Kidney epithelial cell (primary cell): ENCODE measurements around the gene UNC45B. TPM values are rescaled to one million over a fixed set of nuclear protein-coding genes. Genes with fewer than 3 reads are reported as not detected.

ENCODE experiments used
- DNase-seq: peaks from one replicate; pipeline ENCODE4 v3.0.0-alpha.2; 2010; ENCODE audit warnings: low read depth
- H3K27me3 ChIP-seq: 2 replicates; pipeline ENCODE4 v1.6.0; 2011; ENCODE audit warnings: low read length; ENCODE audit not compliant: control insufficient read depth, insufficient read depth
- H3K36me3 ChIP-seq: 2 replicates; pipeline ENCODE4 v1.5.1; 2011; ENCODE audit warnings: low read length; ENCODE audit not compliant: control insufficient read depth, insufficient read depth
- H3K4me3 ChIP-seq: 2 replicates; pipeline ENCODE4 v1.5.1; 2011; ENCODE audit warnings: low read depth, mild to moderate bottlenecking, control low read depth, low read length
- total RNA-seq: library from RNA; depleted of rRNA; stranded (reverse); fragments of >200 nt; gene quantifications from 2 replicates; pipeline ENCODE4 v1.2.3, GENCODE V29; 2015
- TF ChIP-seq, protein P1 (sequence below): IDR thresholded peaks from 2 replicates; pipeline ENCODE4 v1.5.1; 2011; ENCODE audit warnings: mild to moderate bottlenecking, moderate library complexity, low read length, control low read depth, inconsistent platforms; ENCODE audit not compliant: insufficient read depth, poor library complexity, severe bottlenecking

Gene UNC45B
- total RNA-seq, 1 donor from 2014 or later = not detected

DNA sequence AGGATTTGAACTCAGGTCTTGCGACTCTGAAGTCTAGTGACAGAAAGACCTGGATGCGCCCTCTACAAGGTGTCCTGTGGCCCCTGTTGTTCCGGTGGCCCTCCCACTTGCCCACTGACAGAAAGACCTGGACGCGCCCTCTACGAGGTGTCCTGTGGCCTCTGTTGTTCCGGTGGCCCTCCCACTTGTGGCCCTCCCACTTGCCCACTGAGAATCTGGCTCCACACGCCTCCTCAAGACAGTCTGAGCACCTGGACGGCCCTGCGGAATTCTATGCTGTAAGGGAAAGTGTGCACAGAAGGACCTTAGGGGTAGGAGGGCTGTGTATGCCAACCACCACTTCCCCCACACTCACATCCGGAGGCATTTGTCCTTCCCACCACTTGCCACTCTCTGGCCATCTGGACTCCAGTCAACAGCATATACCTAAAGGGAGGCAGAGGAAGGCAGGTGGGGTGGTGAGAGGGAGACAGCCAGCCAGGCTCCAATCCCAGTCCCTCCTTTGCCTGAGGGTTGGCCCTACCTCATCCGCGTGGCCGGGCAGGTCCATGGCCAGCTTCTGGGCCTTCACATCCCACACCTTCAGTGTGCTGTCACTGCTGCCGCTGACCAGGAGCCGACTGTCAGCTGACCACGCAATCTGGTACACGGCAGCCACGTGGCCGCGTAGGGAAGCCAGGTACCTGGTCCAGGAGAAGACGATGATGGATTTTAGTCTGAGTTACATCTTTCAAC, 14.6 kb upstream of the UNC45B start:
- no peaks in the 10 kb centered on the region for H3K27me3 ChIP-seq
- no peak overlapping the region for H3K4me3 ChIP-seq
- DNase-seq = no peak
- peaks cover 6% of the 10 kb centered on the region for H3K36me3 ChIP-seq
- TF ChIP-seq, protein P1, sequence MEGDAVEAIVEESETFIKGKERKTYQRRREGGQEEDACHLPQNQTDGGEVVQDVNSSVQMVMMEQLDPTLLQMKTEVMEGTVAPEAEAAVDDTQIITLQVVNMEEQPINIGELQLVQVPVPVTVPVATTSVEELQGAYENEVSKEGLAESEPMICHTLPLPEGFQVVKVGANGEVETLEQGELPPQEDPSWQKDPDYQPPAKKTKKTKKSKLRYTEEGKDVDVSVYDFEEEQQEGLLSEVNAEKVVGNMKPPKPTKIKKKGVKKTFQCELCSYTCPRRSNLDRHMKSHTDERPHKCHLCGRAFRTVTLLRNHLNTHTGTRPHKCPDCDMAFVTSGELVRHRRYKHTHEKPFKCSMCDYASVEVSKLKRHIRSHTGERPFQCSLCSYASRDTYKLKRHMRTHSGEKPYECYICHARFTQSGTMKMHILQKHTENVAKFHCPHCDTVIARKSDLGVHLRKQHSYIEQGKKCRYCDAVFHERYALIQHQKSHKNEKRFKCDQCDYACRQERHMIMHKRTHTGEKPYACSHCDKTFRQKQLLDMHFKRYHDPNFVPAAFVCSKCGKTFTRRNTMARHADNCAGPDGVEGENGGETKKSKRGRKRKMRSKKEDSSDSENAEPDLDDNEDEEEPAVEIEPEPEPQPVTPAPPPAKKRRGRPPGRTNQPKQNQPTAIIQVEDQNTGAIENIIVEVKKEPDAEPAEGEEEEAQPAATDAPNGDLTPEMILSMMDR = no peak

DNA sequence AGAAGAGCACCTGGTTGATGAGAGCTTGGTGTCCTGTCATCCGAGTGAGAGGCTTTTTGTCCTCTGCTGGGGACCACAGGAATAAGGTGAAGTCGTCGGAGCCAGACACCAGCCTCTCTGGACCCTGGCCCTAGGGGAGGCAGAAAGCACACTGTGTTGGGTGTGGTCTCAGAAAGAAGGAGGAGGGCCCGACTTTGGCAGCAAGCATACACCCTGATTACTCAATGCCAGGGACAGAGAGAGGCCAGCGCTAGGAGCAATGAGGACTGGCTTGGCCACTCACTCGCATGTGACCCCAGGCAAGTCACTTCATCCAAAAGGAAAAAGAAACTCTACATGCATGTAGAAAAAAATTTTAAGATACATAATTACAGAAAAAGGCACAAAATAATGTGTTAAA, 12.3 kb upstream of the UNC45B start:
- H3K36me3 ChIP-seq = peaks cover 6% of the 10 kb centered on the region
- H3K27me3 ChIP-seq = no peaks in the 10 kb centered on the region
- DNase-seq = no peak
- TF ChIP-seq, protein P1 = no peak
- no peak overlapping the region for H3K4me3 ChIP-seq

- no peak overlapping the region for H3K4me3 ChIP-seq
- DNase-seq = no peak
- H3K36me3 ChIP-seq = peaks cover 4% of the 10 kb centered on the region
- no peaks in the 10 kb centered on the region for H3K27me3 ChIP-seq
- TF ChIP-seq, protein P1 = no peak
Observed at GRCh38 chr17:35138218-35138617, 9.4 kb upstream of the UNC45B start.

DNA sequence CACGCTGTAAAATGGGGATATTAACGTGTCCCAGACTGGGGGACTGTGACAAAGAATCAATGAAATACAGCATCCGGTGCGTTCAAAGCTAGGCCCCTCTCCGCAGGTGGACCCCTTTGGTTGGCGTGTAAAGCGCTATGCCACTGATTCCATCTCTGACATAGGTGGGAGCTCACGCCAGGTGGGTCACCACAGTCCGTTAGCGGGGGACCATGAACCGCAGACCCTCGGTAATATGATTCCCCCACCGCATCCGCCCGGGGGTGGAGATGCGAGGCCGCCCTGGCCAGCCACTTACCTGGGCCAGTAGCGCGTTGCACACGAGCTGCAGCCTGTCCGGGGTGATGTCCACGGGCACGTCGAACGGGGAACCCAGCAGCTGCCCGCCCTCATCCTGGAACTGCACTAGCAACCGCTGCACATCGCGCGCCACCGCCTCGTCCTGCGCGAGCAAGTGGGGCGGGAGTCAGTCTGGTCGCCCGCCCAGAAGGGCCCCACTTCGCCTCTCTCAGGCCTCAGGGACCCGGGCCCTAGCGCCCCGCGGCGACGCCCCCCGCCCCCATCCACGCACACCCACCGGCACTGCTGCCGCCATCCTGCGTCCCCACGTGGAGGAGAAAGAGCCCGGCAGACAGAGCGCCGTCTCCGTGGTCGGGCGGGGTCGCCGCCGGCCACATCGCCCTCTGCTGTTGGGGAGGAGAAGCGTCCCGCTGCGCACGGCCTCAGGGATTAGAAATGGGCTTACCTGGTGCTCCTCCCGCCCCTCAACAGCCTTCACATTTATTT, 5.7 kb upstream of the UNC45B start, which contains the start of gene NLE1:
TSS of gene NLE1 (minus strand) at position 623 of the 786 bp plus-strand sequence. CDS start at position 595, 28 bp downstream.
- TF ChIP-seq, protein P1 = peak; percentile 97
- H3K4me3 ChIP-seq = peak within 1 kb of the TSS; percentile 98
- H3K36me3 ChIP-seq = peaks cover 3% of the 10 kb centered on the region
- H3K27me3 ChIP-seq = no peaks in the 10 kb centered on the region
- no peak for DNase-seq

- DNase-seq = no peak
- TF ChIP-seq, protein P1 = no peak
- no peaks in the 10 kb centered on the region for H3K27me3 ChIP-seq
- peaks cover 1% of the 10 kb centered on the region for H3K36me3 ChIP-seq
- peak overlapping the region; percentile 98 for H3K4me3 ChIP-seq
Observed at GRCh38 chr17:35142467-35142796, 5.2 kb upstream of the UNC45B start.
